Activated CD4-positive, alpha-beta T cell treated with anti-CD3 and anti-CD28 coated beads for 48 hours (primary cell): ENCODE data around the gene SNCB.
"Not testable (repeated sequence)": the region's sequence is repeated elsewhere in the genome, so short reads cannot be mapped to it uniquely, and the experiment has no call there.

Experiments
- DNase-seq: peaks from one replicate; pipeline ENCODE4 v3.0.0-alpha.2; 2020

SNCB gene

GRCh38 chr5:176596689-176597416 lies 33.5 kb downstream of the SNCB start:
- DNase-seq = peak; percentile 73

DNA sequence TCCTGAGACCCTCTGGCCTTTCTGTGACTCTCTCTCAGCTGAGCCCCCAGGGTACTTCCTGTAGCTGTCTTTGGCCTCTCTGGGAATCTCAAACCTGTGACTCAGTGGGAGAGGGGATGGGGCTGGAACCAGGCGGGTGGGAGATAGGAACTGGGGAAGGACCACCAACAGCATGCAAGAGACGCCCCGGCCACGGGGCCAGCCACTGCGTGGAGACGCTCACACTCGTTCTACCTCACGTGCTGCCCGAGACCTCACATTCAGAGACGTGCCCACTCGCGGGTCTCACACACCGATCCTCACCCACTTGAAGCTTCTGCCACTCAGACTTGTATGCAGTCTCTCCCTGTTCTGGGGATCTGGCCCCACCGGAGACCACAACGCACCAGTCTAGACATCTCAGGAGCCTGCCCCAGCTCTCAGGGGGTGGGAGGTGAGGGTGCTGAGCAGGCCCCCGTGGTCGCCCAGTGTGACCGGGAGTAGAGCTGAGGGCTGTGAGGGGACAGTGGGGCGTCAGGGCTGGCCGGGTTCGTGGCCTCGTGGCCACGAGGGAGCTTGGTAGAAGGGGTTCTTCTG lies 34.2 kb downstream of the SNCB start:
- no peak for DNase-seq

DNA sequence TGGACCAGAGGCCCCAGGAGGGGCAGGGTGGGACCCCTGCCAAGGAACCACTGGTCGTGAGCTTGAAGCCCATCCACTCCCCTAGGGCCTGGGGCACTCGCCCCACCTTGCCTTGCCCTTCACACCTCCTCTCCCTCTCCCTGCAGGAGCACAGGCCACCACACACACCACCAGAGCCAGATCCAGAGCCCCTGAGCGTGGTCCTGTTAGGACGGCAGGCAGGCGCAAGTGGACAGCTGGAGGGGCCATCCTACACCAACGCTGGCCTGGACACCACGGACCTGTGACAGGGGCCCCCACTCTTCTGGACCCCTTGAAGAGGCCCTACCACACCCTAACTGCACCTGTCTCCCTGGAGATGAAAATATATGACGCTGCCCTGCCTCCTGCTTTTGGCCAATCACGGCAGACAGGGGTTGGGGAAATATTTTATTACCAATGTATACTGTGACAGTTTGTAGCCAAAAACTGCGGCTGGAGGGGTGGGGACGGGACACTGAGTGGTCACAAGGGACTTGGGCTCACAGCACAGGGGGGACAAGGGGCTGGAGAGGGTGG lies 34.9 kb downstream of the SNCB start:
- DNase-seq = no peak

- no peak for DNase-seq
Observed at GRCh38 chr5:176594554-176594953, 35.8 kb downstream of the SNCB start.

DNA sequence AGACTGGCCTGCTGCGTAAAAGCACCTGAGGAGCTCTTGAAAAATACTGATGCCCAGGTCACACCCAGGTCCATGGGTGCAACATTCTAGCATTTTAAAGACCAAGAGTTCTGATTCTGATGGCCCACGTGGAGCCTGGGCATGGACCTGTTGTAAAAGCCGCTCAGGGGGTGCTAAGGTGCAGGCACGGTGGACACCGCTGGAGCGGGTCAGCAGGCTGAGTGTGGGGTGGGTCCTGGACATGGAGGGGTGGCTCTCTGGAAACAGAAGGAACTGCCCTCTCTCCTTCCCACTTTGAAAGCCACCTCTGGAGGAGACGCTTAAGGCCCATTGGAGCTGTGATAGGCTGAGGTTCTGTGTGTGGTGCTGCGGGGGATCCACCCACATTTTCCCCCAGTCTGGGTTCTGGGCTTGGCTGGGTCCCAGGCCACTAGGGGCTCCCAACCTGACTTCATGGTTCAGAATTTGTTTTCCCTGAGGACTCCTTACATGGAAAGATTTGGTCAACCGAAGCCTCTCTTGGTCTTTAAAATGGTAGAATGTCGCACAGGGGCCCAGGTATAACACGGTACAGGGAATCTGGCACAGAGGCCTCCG lies 37.0 kb downstream of the SNCB start:
- DNase-seq = no peak

DNA sequence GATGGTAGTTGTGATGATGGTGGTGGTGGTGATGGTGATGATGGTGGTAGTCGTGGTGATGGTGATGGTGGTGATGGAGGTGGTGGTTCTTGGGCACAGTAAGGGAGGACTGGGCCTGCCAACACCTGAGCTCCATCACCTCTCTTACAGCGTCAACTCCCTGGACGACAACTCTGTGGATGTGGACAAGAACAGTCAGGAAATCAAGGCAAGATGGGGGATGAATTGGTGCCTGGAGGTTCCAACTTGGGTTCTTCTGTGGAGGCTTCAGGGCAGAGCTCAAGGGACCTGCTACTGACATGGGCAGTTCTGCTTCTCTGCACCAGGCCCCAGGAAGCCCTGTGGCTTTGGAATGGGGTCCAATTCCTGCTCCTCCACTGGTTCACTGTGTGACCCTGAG lies 37.8 kb downstream of the SNCB start:
- DNase-seq = no peak

- DNase-seq = not testable (repeated sequence)
Observed at GRCh38 chr5:176591667-176592066, 38.7 kb downstream of the SNCB start.

DNA sequence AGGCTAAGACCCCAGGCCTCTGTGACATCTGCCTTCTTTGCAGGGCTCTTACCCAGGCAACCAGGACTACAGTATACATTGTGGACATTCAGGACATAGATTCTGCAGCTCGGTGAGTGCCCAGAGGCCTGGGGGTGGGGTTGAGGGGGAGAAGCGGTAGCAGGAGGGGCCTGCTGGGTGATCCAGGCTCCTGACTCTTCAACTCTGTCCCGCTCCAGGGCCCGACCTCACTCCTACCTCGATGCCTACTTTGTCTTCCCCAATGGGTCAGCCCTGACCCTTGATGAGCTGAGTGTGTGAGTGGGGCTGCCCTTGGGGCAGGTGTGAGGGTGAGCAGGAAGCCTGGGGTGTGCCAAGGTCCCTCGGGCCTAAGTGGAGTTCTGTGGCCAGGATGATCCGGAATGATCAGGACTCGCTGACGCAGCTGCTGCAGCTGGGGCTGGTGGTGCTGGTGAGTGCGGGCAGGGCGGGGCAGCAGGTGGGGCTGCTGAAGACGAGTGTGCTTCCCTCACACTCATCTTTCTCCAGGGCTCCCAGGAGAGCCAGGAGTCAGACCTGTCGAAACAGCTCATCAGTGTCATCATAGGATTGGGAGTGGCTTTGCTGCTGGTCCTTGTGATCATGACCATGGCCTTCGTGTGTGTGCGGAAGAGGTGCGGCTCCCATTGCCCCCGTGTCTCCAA lies 40.2 kb downstream of the SNCB start:
- no peak for DNase-seq

GRCh38 chr5:176589039-176589769 lies 41.1 kb downstream of the SNCB start:
- no peak for DNase-seq

- DNase-seq = no peak
Observed at GRCh38 chr5:176588297-176588696, 42.0 kb downstream of the SNCB start.

DNA sequence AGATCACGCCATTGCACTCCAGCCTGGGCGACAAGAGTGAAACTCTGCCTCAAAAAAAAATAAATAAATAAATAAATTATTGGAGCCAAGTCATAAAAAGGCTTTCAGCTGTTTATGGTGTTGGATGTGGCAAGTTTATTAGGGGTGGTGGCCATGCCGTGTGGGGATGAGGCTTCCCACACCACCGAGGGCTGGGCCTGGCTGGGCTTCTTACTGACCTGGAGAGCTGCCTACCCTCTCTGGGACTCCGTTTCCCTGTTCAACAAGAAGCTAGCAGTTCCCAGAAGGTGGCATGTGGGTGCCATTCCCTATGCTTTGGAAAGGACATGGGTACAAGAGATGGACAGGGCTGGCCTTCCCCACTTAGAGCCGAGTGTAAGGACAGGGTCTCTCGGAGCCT lies 42.9 kb downstream of the SNCB start:
- no peak for DNase-seq

DNA sequence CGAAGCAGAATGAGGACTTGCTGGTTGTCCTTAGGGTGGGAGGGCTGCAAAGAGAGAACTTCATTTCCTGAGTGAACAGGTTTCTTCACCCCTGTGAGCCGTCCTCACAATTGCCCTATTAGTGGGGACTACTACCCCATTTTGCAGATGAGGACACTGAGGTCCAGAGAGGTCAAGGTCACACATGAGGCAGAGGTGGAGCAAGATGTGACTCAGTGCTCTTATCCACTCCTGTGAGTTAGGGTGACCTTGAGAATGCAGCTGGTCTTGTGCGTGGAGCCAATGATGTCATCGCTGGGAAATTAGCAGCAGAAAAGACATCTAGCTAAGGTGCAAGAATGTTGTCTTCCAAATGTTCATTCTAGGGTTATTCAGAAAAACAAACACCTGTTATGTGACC lies 47.3 kb downstream of the SNCB start:
- DNase-seq = no peak

DNA sequence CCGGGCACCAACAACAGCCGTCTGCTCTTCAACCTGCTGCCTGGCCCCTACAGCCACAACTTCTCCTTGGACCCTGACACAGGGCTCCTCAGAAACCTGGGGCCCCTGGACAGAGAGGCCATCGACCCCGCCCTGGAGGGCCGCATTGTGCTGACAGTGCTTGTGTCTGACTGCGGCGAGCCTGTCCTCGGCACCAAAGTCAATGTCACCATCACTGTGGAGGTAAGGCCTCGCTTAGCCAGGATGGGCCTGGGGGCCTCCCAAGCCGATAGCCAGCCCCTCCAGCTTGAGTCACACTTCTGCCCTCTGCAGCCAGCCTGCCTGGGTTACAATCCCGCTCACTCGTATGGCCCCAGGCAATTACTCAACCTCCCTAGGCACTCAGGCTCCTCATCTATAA lies 49.0 kb downstream of the SNCB start:
- no peak for DNase-seq

DNA sequence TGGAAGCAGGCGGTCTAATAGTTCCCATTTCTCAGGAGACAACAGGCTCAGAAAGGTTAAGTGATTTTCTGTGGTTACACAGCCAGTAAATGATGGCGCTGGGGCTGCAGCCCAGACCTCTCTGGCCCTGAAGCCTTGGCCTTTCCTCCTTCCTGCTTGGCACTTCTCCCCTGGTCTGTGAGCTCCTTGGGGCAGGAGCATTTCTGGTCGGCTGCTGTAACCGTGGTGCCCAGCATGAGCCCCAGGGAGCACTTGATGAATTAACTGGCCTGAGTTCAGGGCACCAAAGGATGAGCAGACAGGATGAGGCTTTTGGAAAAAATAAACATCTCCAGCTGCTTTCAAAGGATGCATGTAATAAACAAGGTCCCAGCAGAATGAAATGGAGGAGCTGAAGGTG lies 51.0 kb downstream of the SNCB start:
- DNase-seq = no peak

GRCh38 chr5:176578391-176578808 lies 51.9 kb downstream of the SNCB start:
- DNase-seq = peak; percentile 59

- DNase-seq = no peak
Observed at GRCh38 chr5:176577312-176578176, 52.8 kb downstream of the SNCB start.

GRCh38 chr5:176575488-176576422 lies 54.6 kb downstream of the SNCB start:
- no peak for DNase-seq

- no peak for DNase-seq
Observed at GRCh38 chr5:176575066-176575465, 55.3 kb downstream of the SNCB start.

DNA sequence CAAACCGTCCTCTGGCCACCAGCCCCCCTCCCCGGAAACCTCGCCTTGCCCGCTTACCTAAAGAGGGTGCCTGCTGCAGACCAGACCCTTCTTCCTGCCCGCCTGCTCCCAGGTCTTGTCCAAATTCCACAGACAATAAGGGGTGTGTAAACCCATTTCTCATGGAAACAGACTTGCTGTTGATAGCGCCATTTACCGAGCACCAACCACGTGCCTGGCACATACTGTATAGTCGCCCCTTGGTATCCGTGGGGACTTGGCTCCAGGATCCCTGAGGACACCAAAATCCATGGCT lies 56.1 kb downstream of the SNCB start:
- no peak for DNase-seq

- peak; percentile 86 for DNase-seq
Observed at GRCh38 chr5:176573564-176574296, 56.6 kb downstream of the SNCB start.
